Measurements from ENCODE around the gene SGF29.

- no peak for TF ChIP-seq CTCF (IDR thresholded peaks at IDR 0.05)
- TF ChIP-seq POLR2A (IDR thresholded peaks at IDR 0.05) = no peak
Measured at GRCh38 chr16:28555561-28555960, 1.8 kb downstream of the SGF29 start.

All from esophagus squamous epithelium (tissue), 4 donors.